SK-N-SH treated with all-trans-retinoic acid at 6 μM for 48 hours (cell line): ENCODE results near the gene ADIPOR2.

Experiments
- ATAC-seq: fragments of 200-7000 bp; cut with Tn5 transposase; 3 replicates; pipeline ENCODE4 v1.9.1; 2020; ENCODE audit warnings: mild to moderate bottlenecking, moderate library complexity
- ARNTL ChIP-seq: fragments of 450-650 bp; formaldehyde crosslinking; IDR thresholded peaks from 2 replicates; pipeline ENCODE4 v1.5.0; 2020; ENCODE audit warnings: low read depth, mild to moderate bottlenecking, moderate library complexity, borderline replicate concordance
- BACH2 ChIP-seq: fragments of 250-450 bp; sonication (Bioruptor Pico); IDR thresholded peaks from 2 replicates; pipeline ENCODE4 v1.9.0; 2021; ENCODE audit warnings: mild to moderate bottlenecking, borderline replicate concordance
- CSDC2 ChIP-seq: fragments of 250-450 bp; sonication (Bioruptor Pico); IDR thresholded peaks from 2 replicates; pipeline ENCODE4 v1.5.0; 2020; ENCODE audit warnings: mild to moderate bottlenecking, moderate library complexity
- CSRNP3 ChIP-seq: fragments of 250-450 bp; sonication (Bioruptor Pico); IDR thresholded peaks from 2 replicates; pipeline ENCODE4 v1.5.1; 2021; ENCODE audit warnings: mild to moderate bottlenecking, moderate library complexity
- ESRRG ChIP-seq: fragments of 250-450 bp; sonication (Bioruptor Pico); IDR thresholded peaks from 2 replicates; pipeline ENCODE4 v1.6.1; 2021; ENCODE audit warnings: mild to moderate bottlenecking
- GLIS3 ChIP-seq: fragments of 250-450 bp; sonication (Bioruptor Pico); IDR thresholded peaks from 2 replicates; pipeline ENCODE4 v1.5.0; 2020; ENCODE audit warnings: mild to moderate bottlenecking, moderate library complexity
- ISL1 ChIP-seq: fragments of 250-450 bp; sonication (Bioruptor Pico); IDR thresholded peaks from 2 replicates; pipeline ENCODE4 v2.1.2; 2022; ENCODE audit warnings: mild to moderate bottlenecking, moderate library complexity
- OSR1 ChIP-seq: fragments of 250-450 bp; sonication (Bioruptor Pico); IDR thresholded peaks from 2 replicates; pipeline ENCODE4 v1.8.0; 2022; ENCODE audit warnings: moderate library complexity, mild to moderate bottlenecking, inconsistent platforms
- PATZ1 ChIP-seq: fragments of 250-450 bp; sonication (Bioruptor Pico); IDR thresholded peaks from 2 replicates; pipeline ENCODE4 v1.8.0; 2020; ENCODE audit warnings: mild to moderate bottlenecking, moderate library complexity, borderline replicate concordance
- POU6F1 ChIP-seq: fragments of 250-450 bp; sonication (Bioruptor Pico); IDR thresholded peaks from 2 replicates; pipeline ENCODE4 v1.8.0; 2021; ENCODE audit warnings: low read depth, mild to moderate bottlenecking, moderate library complexity, borderline replicate concordance
- PPARA ChIP-seq: fragments of 250-450 bp; sonication (Bioruptor Pico); IDR thresholded peaks from 2 replicates; pipeline ENCODE4 v1.5.0; 2020; ENCODE audit warnings: mild to moderate bottlenecking, borderline replicate concordance
- RARB ChIP-seq: fragments of 250-450 bp; sonication (Bioruptor Pico); IDR thresholded peaks from 2 replicates; pipeline ENCODE4 v1.8.0; 2021; ENCODE audit warnings: mild to moderate bottlenecking, moderate library complexity
- SNAI2 ChIP-seq: fragments of 250-450 bp; sonication (Bioruptor Pico); IDR thresholded peaks from 2 replicates; pipeline ENCODE4 v1.5.0; 2020; ENCODE audit warnings: mild to moderate bottlenecking, moderate library complexity
- TCF4 ChIP-seq: fragments of 250-450 bp; sonication (Bioruptor Pico); IDR thresholded peaks from 2 replicates; pipeline ENCODE4 v1.8.0; 2021; ENCODE audit warnings: mild to moderate bottlenecking, moderate library complexity, borderline replicate concordance
- TOX ChIP-seq: fragments of 250-450 bp; sonication (Bioruptor Pico); IDR thresholded peaks from 2 replicates; pipeline ENCODE4 v1.8.0; 2021; ENCODE audit warnings: mild to moderate bottlenecking, moderate library complexity, borderline replicate concordance
- TSHZ2 ChIP-seq: fragments of 250-450 bp; sonication (Bioruptor Pico); IDR thresholded peaks from 2 replicates; pipeline ENCODE4 v1.5.0; 2020; ENCODE audit warnings: mild to moderate bottlenecking, moderate library complexity
- ZC3H10 ChIP-seq: fragments of 250-450 bp; sonication (Bioruptor Pico); IDR thresholded peaks from 2 replicates; pipeline ENCODE4 v1.5.1; 2021; ENCODE audit warnings: mild to moderate bottlenecking, moderate library complexity
- ZFP3 ChIP-seq: fragments of 250-450 bp; sonication (Bioruptor Pico); IDR thresholded peaks from 2 replicates; pipeline ENCODE4 v1.5.0; 2020; ENCODE audit warnings: mild to moderate bottlenecking, moderate library complexity
- ZFP30 ChIP-seq: fragments of 450-650 bp; formaldehyde crosslinking; IDR thresholded peaks from 2 replicates; pipeline ENCODE4 v1.5.0; 2022; ENCODE audit warnings: mild to moderate bottlenecking, moderate library complexity
- ZNF565 ChIP-seq: fragments of 450-650 bp; formaldehyde crosslinking; conservative IDR thresholded peaks from 2 replicates; pipeline ENCODE4 v1.5.0; 2020; ENCODE audit warnings: low read depth, mild to moderate bottlenecking, moderate library complexity
- ZNF70 ChIP-seq: fragments of 450-650 bp; formaldehyde crosslinking; IDR thresholded peaks from 2 replicates; pipeline ENCODE4 v1.5.0; 2020; ENCODE audit warnings: mild to moderate bottlenecking, moderate library complexity
- ZNF8 ChIP-seq: fragments of 450-650 bp; formaldehyde crosslinking; IDR thresholded peaks from 2 replicates; pipeline ENCODE4 v1.5.0; 2020; ENCODE audit warnings: mild to moderate bottlenecking, moderate library complexity

ADIPOR2 gene

GRCh38 chr12:1720494-1720893 is 29.6 kb downstream of the ADIPOR2 start:
- no peak for ATAC-seq
- TF ChIP-seq TOX (CRISPR knock-in tag), result no peak
- no peak for TF ChIP-seq ZC3H10
- no peak for TF ChIP-seq ZNF8 (CRISPR knock-in tag)
- no peak for TF ChIP-seq POU6F1 (CRISPR knock-in tag)
- no peak for TF ChIP-seq RARB (CRISPR knock-in tag)
- no peak for TF ChIP-seq CSDC2 (CRISPR knock-in tag)
- TF ChIP-seq OSR1 (CRISPR knock-in tag), result no peak
- TF ChIP-seq ZFP30 (CRISPR knock-in tag), result no peak
- TF ChIP-seq TSHZ2 (CRISPR knock-in tag), result no peak
- no peak for TF ChIP-seq PPARA (CRISPR knock-in tag)
- no peak for TF ChIP-seq ARNTL (CRISPR knock-in tag)
- TF ChIP-seq TCF4 (CRISPR knock-in tag), result no peak
- TF ChIP-seq ZNF70 (CRISPR knock-in tag), result no peak
- no peak for TF ChIP-seq ESRRG
- TF ChIP-seq BACH2 (CRISPR knock-in tag), result no peak

GRCh38 chr12:1723721-1724120 is 32.9 kb downstream of the ADIPOR2 start:
- no peak for TF ChIP-seq ESRRG
- TF ChIP-seq OSR1 (CRISPR knock-in tag), result no peak
- no peak for TF ChIP-seq PATZ1 (CRISPR knock-in tag)
- no peak for TF ChIP-seq PPARA (CRISPR knock-in tag)
- TF ChIP-seq ZFP3 (CRISPR knock-in tag), result no peak
- no peak for ATAC-seq

- ATAC-seq, result no peak
- TF ChIP-seq ISL1 (no peak), BACH2 (CRISPR knock-in tag) (no peak), TOX (CRISPR knock-in tag) (no peak), CSRNP3 (CRISPR knock-in tag) (no peak), ZNF8 (CRISPR knock-in tag) (no peak)
- TF ChIP-seq, all 23 proteins: peak for 0
These were observed 33.4 kb downstream of the ADIPOR2 start for GRCh38 chr12:1724250-1724649.

- ATAC-seq, result no peak
- TF ChIP-seq RARB (CRISPR knock-in tag), result no peak
- no peak for TF ChIP-seq TCF4 (CRISPR knock-in tag)
- no peak for TF ChIP-seq SNAI2 (CRISPR knock-in tag)
- no peak for TF ChIP-seq ZC3H10
- TF ChIP-seq ZNF565 (CRISPR knock-in tag), result no peak
- TF ChIP-seq TOX (CRISPR knock-in tag), result no peak
- TF ChIP-seq ZNF8 (CRISPR knock-in tag), result no peak
- no peak for TF ChIP-seq BACH2 (CRISPR knock-in tag)
- no peak for TF ChIP-seq CSDC2 (CRISPR knock-in tag)
- TF ChIP-seq GLIS3 (CRISPR knock-in tag), result no peak
- no peak for TF ChIP-seq PATZ1 (CRISPR knock-in tag)
- no peak for TF ChIP-seq ARNTL (CRISPR knock-in tag)
- no peak for TF ChIP-seq CSRNP3 (CRISPR knock-in tag)
These were observed 35.9 kb downstream of the ADIPOR2 start for GRCh38 chr12:1726753-1727152.
